Measurements from ENCODE around the gene RASGRF1.

RASGRF1 gene

DNA sequence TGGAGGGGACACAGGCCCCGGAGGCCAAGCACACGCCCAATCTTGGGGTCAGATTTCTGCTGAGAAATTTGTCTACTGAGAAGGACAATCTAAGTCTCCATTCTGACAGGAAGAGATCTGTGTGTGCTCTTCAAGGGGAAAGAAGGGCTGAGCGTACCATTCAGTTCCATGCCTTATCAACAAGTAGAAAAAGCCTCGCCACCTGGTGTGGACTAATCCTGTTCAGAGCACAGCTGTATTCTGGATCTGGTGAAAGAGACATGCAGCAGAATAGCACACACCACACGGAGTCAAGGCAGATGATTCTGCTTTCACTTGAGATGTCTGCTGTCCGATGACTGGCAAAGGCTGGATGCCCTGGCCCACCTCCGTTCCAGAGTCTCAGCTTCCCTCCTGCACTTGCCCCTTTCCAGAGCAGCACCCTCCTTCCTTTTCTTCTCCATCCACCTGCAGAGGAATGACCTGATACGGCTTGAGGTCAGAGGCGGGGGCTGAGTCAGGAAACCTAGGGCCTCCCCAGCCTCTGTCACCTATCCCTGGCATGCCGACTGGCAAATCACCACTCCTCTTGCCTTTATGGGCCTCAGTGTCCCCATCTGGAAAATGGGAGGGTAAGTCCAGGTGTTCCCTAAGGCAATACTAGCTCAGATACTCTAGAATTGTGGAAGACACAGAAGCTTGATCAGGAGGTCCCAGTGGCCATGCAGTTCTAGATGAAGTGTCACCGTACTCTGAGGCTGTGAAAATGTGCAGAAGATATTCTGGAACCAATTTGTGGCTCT, 108.9 kb downstream of the RASGRF1 start:
- no peak for DNase-seq

DNA sequence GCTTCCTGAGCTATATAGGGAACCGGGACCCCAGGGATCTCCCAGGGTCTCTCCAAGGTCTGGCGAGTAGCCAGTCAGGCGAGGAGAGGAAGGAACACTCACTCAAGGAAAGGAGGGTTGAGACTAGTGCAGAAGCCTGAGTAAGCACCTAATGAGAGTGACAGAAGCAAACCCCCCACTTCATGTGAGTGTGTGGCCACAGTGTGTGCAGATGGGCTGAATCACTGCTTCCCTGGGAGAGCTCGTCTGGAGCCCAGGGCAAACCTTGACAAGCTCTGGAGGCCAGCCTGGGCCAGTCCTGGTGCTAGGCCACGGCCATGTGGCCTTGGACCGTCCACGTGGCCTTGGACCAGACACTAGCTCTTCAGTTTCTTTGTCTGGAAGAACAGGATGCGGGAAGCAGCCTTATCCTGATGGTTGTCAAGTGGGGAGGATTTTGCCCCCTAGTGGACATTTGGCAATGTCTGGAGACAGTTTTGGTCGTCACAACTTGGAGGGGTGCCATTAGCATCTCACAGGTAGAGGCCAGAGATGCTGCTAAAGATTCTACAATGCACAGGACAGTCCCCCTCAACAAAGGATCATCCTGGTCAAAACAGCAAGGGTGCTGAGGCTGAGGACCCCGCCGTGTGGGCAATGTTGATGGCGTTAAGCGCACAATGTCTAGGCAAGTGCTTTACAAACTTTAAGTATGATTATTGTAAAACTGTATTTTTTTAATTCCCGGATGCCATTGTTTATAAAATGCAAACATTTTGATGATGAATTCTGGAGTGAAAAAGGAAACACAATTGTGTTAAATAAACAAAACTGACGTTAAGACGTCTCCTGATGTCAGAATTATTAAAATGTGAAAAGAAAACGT, 110.9 kb downstream of the RASGRF1 start:
- DNase-seq = peak in 1 of 2 donors; percentile 40

DNA sequence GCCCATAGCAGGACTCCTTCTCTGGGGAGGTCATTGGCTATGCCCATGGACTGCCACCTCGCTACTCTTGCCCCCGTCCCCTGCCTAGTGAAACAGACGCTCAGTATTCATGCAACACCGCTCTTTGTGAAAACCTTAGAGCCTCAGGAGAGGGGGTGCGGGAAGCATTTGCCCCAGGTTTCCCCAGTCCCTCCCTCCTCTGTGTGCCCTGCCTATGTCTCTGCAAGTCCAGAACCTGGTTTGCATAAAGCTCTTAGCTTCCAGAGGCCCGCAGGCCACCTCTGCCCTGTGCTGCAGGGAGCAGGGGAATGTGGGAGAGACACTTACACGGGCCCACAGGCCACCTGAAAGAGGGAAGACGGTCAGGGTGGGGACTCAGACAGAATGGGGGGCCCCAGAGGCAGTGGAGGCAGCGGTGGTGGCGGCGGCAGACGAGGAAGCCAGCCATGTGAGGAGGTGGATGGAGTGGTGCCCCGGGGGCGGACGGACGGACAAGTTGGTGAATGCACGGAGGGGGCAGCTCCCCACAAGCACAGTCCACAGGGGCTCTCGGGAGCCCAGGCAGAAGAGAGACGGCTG, 111.9 kb downstream of the RASGRF1 start:
- DNase-seq = no peak

DNA sequence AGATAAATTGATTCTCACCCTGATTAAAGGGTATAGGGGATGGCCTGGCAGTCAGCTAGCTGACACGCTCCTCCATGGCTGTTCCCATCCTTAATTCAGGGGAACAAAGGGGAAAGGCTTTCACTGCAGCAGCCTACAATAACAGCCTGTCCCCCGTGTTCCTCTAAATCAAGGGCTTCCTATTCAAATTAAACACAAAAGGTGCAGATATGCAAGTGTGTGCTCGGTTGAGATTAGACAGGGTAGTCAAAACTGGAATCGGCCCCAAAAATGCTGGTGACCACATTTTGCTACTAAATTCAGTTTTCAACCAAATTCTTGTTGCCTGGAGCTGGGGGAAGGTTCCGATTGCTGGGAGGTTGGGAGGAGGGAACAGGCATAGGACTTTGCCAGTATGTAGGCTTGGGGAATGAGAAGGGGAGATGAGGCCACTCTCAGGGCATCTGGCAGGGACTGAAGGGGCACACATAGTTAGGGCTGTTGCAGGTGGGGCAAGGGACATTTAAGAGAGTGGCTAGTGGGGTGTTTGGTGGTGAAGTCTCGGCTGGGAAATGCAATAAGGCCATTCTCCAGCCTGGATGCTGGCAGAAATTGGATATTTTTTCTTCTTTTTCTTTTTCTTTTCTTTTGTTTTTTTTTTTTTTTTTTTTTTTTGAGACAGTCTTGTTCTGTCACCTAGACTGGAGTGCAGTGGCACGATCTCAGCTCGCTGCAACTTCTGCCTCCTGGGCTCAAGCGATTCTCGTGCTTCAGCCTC, 112.8 kb downstream of the RASGRF1 start:
- DNase-seq = no peak

DNA sequence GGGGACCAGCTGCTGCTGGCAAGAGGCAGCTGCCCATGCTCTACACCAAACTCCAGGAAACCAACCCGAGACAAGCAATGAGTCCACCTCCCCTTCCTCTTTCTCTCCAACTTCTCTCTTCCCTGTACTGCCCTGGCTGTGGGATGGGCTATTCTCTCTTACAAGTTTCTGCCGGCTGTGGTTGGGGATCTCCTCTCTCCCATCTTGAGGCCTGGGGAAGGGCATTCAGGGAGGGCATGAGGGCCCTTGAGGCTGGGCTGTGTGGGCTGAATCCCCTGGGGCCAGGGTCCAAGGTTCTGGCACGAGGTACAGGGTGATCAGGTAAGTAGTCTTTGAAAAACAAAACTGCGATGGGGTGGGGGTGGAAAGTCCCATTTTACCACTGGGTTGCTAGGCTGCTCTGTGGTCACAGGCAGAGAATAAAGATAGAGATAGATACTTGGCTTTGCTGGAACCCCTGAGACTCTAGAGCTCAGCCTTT, 113.4 kb downstream of the RASGRF1 start:
- DNase-seq = peak in 1 of 2 donors; percentile 26

DNA sequence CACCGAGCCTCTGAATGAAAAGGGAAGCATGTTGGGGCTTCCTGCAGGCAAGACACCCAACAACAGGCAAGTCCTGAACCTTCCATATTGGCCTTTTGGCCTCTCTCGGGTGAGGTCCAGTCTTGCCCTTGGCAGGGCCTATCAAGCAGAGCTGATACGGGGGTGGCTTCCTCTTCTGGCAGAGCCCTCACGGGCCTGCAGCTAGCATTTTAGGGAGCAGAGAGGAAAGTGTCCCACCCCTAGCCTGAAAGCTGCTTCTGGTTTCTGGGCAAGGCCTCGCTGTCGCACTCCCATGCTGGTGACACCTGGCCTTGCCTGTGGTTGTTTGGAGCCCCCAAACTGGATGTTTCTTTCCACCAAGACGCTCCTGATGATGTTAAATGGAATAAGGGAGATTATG, 113.9 kb downstream of the RASGRF1 start:
- DNase-seq = no peak

DNA sequence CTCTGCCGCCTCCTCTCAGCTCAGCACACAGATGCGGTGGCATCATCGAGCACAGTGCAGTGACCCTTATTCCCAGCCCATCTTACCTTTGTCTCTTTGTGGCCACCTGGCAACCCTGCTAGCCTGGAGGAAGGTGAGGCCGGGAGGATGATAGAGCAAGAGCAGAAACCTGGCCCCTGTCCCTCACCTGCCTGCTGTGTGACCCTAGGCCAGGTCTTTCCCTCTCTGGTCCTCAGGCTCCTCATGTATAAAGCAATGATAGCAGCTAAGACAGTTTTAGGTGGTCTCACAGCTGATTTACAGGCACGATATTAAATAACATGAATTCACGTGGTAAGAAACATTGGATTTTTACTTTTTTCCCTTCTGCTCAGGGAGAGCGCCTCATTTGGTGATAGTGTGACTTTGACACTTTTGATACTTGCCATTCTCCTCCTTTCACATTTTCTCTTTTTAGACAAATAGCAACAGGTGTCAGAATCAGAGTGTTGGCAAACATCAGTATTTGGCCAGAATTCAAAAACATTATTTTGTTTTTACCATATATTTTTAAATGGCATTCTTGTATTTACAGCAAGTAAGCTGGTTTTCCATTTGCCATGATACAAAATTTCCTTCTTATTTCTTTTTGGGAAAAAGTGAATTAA, 116.2 kb downstream of the RASGRF1 start:
- no peak for DNase-seq

DNA sequence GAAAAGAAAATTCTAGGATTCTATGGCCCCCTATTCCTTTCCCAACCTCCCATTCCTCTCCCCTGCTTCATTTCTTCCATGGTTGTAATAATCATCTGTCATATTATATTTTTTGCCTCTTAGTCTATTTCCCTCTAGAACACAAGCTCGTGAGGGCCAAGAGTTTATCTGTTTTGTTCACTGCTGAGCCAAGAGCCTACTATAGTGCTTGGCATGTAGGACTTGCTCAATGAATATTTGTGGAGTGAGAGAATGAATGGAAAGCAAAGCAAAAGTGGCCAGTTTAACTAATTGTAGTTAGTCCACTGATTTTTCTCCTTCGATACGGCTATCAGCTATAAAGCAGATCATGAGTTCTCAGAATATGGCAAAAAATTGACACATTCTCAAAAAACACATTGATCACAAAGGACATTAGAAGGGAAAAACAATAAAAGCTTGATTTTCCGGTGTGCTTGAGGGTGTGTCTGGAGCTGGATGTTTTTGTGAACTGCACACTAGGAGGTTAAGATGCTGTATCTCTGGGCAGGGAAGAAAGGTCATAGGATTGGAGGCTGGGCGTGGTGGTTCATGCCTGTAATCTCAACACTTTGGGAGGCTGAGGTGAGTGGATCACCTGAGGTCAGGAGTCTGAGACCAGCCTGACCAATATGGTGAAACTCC, 120.8 kb downstream of the RASGRF1 start:
- DNase-seq = no peak

DNA sequence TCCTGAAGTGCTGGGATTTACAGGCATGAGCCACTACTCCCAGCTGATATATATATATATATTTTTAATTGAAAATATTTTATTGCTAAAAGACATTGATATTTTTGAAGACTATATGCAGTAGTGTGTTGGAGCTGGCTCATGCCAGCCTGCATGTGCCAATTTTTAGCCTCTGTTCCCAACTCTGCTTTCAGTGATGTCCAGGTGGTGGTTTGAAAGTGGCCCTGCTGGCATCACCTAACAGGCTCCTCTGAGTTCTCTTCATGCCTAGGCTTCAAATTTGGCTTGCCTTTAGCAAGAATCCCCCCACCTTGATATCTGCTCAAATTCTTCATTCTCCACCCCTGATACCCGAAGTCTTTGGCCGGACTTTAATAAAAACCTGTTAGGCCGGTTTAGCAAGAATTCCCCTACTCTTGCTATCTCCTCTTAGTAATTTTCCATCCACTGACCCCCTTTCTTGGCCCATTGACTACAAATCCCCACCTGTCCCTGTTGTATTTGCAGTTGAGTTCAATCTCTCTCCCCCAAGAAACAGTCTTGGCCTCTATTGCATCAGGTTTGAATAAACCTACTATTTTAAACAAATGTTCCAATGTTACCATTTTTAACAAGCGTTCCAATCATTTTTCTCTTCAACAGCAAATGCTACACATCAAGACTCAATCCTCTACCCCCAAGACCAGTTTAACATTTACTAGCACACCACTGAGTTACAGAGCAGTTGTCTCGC, 121.9 kb downstream of the RASGRF1 start:
- no peak for DNase-seq

DNA sequence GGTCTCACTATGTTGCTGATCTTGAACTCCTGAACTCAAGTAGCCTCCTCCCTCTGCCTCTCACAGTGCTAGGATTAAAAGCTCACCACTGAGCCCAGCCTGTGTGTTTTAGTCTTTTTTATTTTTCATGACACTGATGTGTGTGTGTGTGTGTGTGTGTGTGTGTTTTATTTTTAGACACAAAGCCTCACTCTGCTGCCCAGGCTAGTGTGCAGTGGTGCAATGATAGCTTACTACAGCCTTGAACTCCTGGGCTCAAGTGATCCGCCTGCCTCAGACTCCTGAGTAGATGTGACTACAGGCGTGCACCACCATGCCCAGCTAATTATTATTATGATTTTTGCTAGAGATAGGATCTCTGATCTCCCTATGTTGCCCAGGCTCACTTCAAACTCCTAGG, 122.5 kb downstream of the RASGRF1 start:
- no peak for DNase-seq

DNA sequence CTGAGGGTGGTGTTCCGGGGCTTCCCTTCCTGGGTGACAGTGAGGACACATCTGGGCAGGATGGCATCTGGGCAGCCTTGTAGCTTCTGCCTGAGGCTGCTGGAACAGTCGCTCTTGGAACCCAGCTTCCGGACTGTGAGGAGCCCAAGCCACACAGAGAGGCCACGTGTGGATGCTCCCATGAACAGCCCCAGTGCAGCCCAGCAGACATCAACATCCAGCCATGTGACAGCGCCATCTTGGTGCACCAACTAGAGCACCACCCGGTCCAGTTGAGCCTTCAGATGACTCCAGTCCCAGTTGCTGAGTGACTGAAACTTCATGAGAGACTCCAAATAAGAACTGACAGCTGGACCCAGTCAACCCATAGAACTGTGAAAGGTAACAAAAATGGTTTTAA, 130.3 kb downstream of the RASGRF1 start:
- no peak for DNase-seq

DNA sequence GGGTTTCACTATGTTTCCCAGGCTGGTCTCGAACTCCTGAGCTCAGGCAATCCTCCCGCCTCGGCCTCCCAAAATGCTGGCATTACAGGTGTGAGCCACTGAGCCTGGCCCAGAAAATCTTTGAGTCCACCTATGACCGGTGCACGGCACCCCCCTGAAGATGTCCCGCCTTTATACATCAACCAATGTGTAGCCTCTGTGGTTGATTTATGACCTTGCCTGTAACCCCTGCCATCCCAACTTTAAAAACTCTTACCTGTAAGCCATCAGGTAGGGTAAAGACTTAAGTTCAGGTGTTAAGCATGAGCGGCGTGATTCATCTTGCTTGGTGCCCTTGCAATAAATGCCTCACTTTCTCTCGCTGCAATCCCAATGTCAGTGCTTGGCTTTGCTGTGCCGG, 131.2 kb downstream of the RASGRF1 start:
- no peak for DNase-seq

DNA sequence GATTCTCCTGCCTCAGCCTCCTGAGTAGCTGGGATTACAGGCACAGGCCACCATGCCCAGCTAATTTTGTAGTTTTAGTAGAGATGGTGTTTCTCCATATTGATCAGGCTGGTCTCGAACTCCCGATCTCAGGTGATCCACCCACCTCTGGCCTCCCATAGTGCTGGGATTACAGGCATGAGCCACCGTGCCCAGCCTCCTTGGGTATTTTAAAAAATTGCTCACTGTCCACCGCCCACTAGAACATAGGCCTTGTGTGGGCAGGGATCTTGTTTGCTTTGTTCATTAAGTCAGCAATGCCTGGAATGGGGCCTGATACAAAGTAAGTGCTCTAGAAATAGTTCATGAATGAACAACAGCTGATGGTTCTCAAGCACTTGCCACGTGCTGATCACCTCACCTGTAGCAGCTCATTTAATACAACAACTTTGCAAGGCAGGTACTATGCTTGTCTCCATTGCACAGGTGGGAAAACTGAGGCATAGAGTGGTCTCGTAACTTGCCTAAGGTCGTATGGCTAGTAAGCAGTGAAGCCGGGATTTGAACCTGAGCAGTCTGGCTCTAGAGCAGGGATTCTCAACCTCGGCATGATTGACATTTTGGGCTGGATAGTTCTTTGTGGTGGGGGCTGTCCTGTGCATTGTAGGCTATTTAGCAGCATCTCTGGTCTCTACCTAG, 133.0 kb downstream of the RASGRF1 start:
- DNase-seq = no peak

DNA sequence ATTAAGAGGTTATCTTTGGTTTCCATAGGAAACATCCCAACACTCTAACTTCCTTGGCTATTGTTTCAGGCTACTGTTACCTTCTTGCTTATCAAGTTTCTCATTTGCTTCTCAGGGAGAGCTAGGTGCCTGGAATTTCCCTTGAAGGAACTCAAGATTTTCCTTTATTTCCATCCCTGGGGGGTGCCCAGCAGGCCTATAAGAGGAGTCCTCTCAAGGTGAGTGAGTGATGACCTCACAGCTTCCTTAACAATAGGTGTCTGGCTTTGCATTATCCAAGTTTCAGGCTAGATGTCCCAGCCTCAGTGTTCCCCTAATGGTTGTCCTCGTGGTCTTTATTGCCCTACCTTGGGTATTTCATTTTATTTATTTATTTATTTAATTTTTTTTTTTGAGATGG, 133.6 kb downstream of the RASGRF1 start:
- no peak for DNase-seq

DNA sequence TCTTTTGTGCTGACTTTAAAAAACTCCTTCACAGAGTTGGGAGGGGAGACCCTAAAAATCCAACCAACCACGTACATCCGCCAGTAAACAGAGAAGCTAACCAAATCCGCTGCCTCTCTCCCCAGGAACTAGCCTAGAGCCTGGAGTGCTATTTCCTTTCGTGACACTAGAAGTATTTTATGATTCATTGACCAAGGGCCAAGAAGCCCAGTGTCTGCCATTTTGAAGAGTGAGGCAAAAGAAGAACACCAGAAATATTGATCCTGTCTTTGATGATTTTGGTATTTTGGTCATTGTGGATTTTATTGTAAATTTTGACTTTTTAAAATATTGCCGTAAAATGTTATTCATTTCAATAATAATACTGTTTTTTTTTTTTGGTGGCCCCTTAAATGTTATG, 135.2 kb downstream of the RASGRF1 start:
- DNase-seq = no peak

DNA sequence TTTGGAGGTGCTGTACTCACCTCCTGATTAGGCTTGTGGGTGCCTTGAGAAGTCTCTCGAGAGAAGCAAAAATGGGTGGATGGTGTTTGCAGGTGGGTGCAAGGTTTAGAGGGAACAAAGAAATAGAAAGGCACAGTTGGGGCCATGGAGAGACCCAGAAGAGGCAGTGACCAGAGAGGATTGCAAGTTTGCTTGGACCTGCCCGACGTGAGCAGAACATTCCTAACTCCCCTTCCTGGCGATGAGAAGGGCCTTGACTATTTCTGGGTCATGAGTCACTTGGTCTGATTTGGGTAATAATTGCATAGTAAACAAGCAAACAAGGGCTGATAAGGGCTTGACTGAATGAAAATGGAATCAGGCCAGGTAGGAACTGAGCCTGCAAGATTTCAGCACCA, 138.7 kb downstream of the RASGRF1 start:
- DNase-seq = no peak

DNA sequence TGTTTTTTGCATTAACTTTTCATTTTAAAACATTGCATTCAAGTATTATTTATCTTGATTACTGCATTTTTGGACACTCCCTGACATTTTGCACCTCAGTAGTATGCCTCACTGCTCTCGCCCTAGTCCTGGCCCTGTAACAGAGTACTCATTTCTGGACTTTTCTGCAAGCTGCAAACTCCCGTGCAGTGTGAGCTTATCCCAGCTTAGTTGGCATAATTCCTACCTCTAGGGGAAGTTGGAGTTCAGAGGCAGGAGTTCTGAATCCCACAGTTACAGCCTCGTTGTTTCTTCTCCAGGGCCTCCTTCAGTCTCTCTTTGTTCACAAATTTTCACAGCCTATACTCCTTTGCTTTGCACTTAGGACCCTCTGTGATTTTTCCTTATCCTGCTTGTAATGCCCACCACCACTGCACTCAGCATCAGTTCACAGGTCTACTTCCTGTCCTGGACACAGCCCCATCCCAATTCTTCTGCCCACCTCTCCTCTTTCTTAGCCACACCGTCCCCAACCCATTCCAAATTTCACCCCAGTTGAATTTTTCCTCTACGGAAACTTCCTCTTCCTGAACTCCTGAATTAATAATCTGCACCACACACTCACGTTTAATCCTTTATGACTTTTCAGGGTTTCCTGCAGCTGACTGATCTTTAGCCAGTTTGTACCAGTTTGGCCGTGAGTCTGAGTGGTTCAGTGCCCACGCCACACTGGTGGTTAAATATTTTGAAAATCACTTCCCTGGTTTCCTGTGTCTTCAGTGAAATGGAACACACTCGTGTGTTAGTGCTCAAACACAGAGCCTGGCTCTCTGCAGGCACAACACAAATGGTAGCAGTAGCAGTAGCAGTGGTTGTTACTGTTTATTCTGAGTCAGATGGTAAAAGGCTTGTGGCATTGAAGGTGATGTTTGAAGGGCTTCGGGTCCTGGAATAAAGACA, 139.4 kb downstream of the RASGRF1 start:
- no peak for DNase-seq

DNA sequence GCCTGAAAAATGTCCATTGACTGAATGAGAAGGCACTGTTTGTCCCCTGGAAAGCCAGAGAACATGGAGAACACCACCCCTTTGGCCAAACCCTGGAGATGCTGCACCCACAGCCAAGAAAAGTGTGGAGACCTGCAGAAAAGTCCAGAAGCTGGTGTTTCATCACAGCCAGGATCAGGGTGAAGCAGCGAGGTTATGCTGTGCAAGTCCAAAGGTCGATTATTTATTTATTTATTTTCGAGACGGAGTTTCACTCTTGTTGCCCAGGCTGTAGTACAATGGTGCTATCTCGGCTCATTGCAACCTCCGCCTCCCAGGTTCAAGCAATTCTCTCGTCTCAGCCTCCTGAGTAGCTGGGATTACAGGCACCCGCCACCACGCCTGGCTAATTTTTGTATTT, 140.2 kb downstream of the RASGRF1 start:
- no peak for DNase-seq

DNA sequence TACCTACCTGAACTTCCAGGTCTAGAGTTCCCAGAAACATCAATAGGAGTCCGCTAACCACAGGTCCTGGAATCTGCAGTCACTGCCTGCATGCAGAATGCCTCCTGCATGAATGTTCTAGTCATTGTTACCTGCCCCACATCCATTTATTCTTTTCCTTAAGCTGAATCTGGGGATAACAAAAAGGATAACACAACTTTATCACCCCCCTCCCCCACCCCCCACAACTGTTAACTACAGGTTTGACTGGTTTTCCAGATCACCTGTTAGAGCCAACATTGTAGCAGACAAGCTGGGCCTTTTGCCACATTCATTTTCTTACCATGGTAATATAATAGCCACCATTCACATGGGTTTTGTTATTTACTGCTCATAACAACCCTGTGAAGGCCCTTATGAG, 141.1 kb downstream of the RASGRF1 start:
- DNase-seq = no peak
